HepG2 (cell line): Measurements from ENCODE around the gene SCMH1. TPM values are rescaled to one million over a fixed set of nuclear protein-coding genes. Genes with fewer than 3 reads are reported as not detected.

Experiments used
- CCDC6 ChIP-seq: sonication (generic); formaldehyde crosslinking; IDR thresholded peaks from 2 replicates; pipeline ENCODE4 v1.8.1; 2022; ENCODE audit warnings: mild to moderate bottlenecking, missing genetic modification reagents, moderate library complexity
- CENPT ChIP-seq: sonication (generic); formaldehyde crosslinking; IDR thresholded peaks from 2 replicates; pipeline ENCODE4 v1.8.0; 2022; ENCODE audit warnings: low read depth, mild to moderate bottlenecking, moderate library complexity, missing genetic modification reagents
- ELF3 ChIP-seq: IDR thresholded peaks from 2 replicates; pipeline ENCODE4 v1.6.1; 2016; ENCODE audit warnings: missing genetic modification reagents, missing compliant biosample characterization
- FOXC1 ChIP-seq: sonication (generic); formaldehyde crosslinking; IDR thresholded peaks from 2 replicates; pipeline ENCODE4 v1.8.0; 2022; ENCODE audit warnings: mild to moderate bottlenecking, missing genetic modification reagents, borderline replicate concordance
- FOXM1 ChIP-seq: sonication (generic); formaldehyde crosslinking; IDR thresholded peaks from 2 replicates; pipeline ENCODE4 v1.5.0; 2020; ENCODE audit warnings: missing genetic modification reagents
- GPN1 ChIP-seq: sonication (generic); formaldehyde crosslinking; IDR thresholded peaks from 2 replicates; pipeline ENCODE4 v1.5.1; 2020; ENCODE audit warnings: missing genetic modification reagents, borderline replicate concordance
- HNRNPH1 ChIP-seq: fragments of 200-400 bp; formaldehyde crosslinking; optimal IDR thresholded peaks from 2 replicates; pipeline ENCODE3; 2017; ENCODE audit warnings: mild to moderate bottlenecking, low read depth, low read length
- IRF1 ChIP-seq: sonication (generic); formaldehyde crosslinking; IDR thresholded peaks from 2 replicates; pipeline ENCODE4 v1.4.0; 2020; ENCODE audit warnings: low read depth, mild to moderate bottlenecking, missing genetic modification reagents
- KAT2B ChIP-seq: fragments of 150-350 bp; IDR thresholded peaks from 2 replicates; pipeline ENCODE4 v1.6.1; 2014; ENCODE audit warnings: low read depth, low read length, borderline replicate concordance
- KAT8 ChIP-seq: IDR thresholded peaks from 2 replicates; pipeline ENCODE4 v1.6.1; 2016; ENCODE audit warnings: missing genetic modification reagents, missing compliant biosample characterization
- MBD4 ChIP-seq: IDR thresholded peaks from 2 replicates; pipeline ENCODE4 v1.6.1; 2012; ENCODE audit warnings: low read length, inconsistent platforms, borderline replicate concordance
- MIXL1 ChIP-seq: IDR thresholded peaks from 2 replicates; pipeline ENCODE4 v1.6.1; 2016
- MXI1 ChIP-seq: IDR thresholded peaks from 3 replicates; pipeline ENCODE4 v1.6.1; 2012; ENCODE audit warnings: low read depth, low read length, inconsistent platforms, borderline replicate concordance
- NFIC ChIP-seq: IDR thresholded peaks from 2 replicates; pipeline ENCODE4 v1.6.1; 2012; ENCODE audit warnings: mild to moderate bottlenecking, low read length, inconsistent platforms
- NR2C2 ChIP-seq: sonication (generic); formaldehyde crosslinking; IDR thresholded peaks from 2 replicates; pipeline ENCODE4 v1.4.0; 2020; ENCODE audit warnings: missing genetic modification reagents, mild to moderate bottlenecking, moderate library complexity, borderline replicate concordance
- RBAK ChIP-seq: sonication (generic); formaldehyde crosslinking; IDR thresholded peaks from 2 replicates; pipeline ENCODE4 v1.5.1; 2020; ENCODE audit warnings: mild to moderate bottlenecking, missing genetic modification reagents
- SATB2 ChIP-seq: sonication (generic); formaldehyde crosslinking; IDR thresholded peaks from 2 replicates; pipeline ENCODE4 v1.5.0; 2020; ENCODE audit warnings: missing genetic modification reagents
- SMARCE1 ChIP-seq: fragments of 450-650 bp; IDR thresholded peaks from 2 replicates; pipeline ENCODE4 v1.6.1; 2017; ENCODE audit warnings: borderline replicate concordance
- SPEN ChIP-seq: sonication (generic); formaldehyde crosslinking; IDR thresholded peaks from 2 replicates; pipeline ENCODE4 v1.5.1; 2020; ENCODE audit warnings: low read depth, mild to moderate bottlenecking, missing genetic modification reagents
- SRSF4 ChIP-seq: fragments of 200-400 bp; formaldehyde crosslinking; IDR thresholded peaks from one replicate; pipeline ENCODE4 v1.6.1; 2018; ENCODE audit warnings: mild to moderate bottlenecking, low read depth, low read length, moderate library complexity; ENCODE audit not compliant: poor library complexity, severe bottlenecking
- TOPORS ChIP-seq: sonication (generic); formaldehyde crosslinking; IDR thresholded peaks from 2 replicates; pipeline ENCODE4 v1.8.0; 2023; ENCODE audit warnings: mild to moderate bottlenecking, missing genetic modification reagents
- ZFX ChIP-seq: sonication (generic); formaldehyde crosslinking; IDR thresholded peaks from 2 replicates; pipeline ENCODE4 v1.4.0; 2020; ENCODE audit warnings: mild to moderate bottlenecking, low read depth, missing genetic modification reagents, moderate library complexity
- ZFY ChIP-seq: sonication (generic); formaldehyde crosslinking; IDR thresholded peaks from 2 replicates; pipeline ENCODE4 v1.4.0; 2020; ENCODE audit warnings: missing genetic modification reagents
- ZNF616 ChIP-seq: sonication (generic); formaldehyde crosslinking; IDR thresholded peaks from 2 replicates; pipeline ENCODE4 v1.5.0; 2020; ENCODE audit warnings: low read depth, mild to moderate bottlenecking, missing genetic modification reagents
- ZNF816 ChIP-seq: sonication (generic); formaldehyde crosslinking; IDR thresholded peaks from 2 replicates; pipeline ENCODE4 v1.8.0; 2022; ENCODE audit warnings: missing genetic modification reagents, mild to moderate bottlenecking, borderline replicate concordance
- polyA plus RNA-seq, 8 experiments: library from polyadenylated mRNA; depleted of rRNA in 3 of 8; stranded (reverse) in 7 of 8; unstranded in 1 of 8; fragments of >200 nt; fragmentation: Illumina TruSeq in 4 of 8; extraction: Trizol in 4 of 8; gene quantifications; 2 replicates each; pipeline versions ENCODE4 v1.2.1 to v1.2.3, GENCODE V29; 2011 to 2016; ENCODE audit warnings: low read depth in 4 of 8, missing spikeins in 1 of 8, mixed read lengths in 1 of 8; ENCODE audit not compliant: insufficient read depth in 1 of 8
- total RNA-seq, 5 experiments: library from RNA; depleted of rRNA; stranded (reverse); fragments of >200 nt; fragmentation: Illumina TruSeq; extraction: Trizol; gene quantifications; 2 replicates each; pipeline ENCODE4 v1.2.3, GENCODE V29; 2016; ENCODE audit warnings: low read depth in 1 of 5
- TF ChIP-seq, protein P1 (sequence below): sonication (generic); formaldehyde crosslinking; conservative IDR thresholded peaks from 2 replicates; pipeline ENCODE4 v1.5.0; 2020; ENCODE audit warnings: missing genetic modification reagents
- TF ChIP-seq, protein P2 (sequence below): sonication (generic); formaldehyde crosslinking; IDR thresholded peaks from 2 replicates; pipeline ENCODE4 v1.9.0; 2021; ENCODE audit warnings: missing genetic modification reagents, mild to moderate bottlenecking, borderline replicate concordance
- TF ChIP-seq, protein P3 (sequence below): sonication (generic); formaldehyde crosslinking; IDR thresholded peaks from 2 replicates; pipeline ENCODE4 v1.4.0; 2020; ENCODE audit warnings: missing genetic modification reagents, borderline replicate concordance

The SCMH1 gene
- total and polyA plus RNA-seq, 2 of the 13 experiments (the other 11 are each of a cell fraction or from before 2014, with no cell fraction given), result 41.8 to 52.6 TPM

GRCh38 chr1:41241354-41241748, 755 bp downstream of the SCMH1 start (continued):
- TF ChIP-seq GPN1 (CRISPR knock-in tag) (no peak), IRF1 (CRISPR knock-in tag) (no peak), NFIC (no peak), SATB2 (CRISPR knock-in tag) (no peak), ZNF616 (CRISPR knock-in tag) (no peak), SPEN (CRISPR knock-in tag) (peak; percentile 34; the same call in 1 of the 2 replicates), FOXM1 (CRISPR knock-in tag) (no peak), MXI1 (peak; percentile 77; the same call in 1 of the 3 replicates), KAT8 (CRISPR knock-in tag) (0 out of 2 replicates have a peak, but pooled peaks have one; percentile 15), TOPORS (CRISPR knock-in tag) (no peak), NR2C2 (CRISPR knock-in tag) (no peak; the same call in 1 of the 2 replicates), ZFX (0 out of 2 replicates have a peak, but pooled peaks have one; percentile 77), RBAK (no peak), ZNF816 (CRISPR knock-in tag) (no peak), SMARCE1 (no peak), CENPT (CRISPR knock-in tag) (no peak), HNRNPH1 (no peak), MBD4 (no peak), CCDC6 (CRISPR knock-in tag) (peak; percentile 32; the same call in 1 of the 2 replicates), FOXC1 (peak; percentile 48; the same call in 1 of the 2 replicates), KAT2B (no peak), ELF3 (no peak), ZFY (CRISPR knock-in tag) (peak; percentile 91), SRSF4 (no peak), MIXL1 (CRISPR knock-in tag) (no peak)
- TF ChIP-seq, protein P1, sequence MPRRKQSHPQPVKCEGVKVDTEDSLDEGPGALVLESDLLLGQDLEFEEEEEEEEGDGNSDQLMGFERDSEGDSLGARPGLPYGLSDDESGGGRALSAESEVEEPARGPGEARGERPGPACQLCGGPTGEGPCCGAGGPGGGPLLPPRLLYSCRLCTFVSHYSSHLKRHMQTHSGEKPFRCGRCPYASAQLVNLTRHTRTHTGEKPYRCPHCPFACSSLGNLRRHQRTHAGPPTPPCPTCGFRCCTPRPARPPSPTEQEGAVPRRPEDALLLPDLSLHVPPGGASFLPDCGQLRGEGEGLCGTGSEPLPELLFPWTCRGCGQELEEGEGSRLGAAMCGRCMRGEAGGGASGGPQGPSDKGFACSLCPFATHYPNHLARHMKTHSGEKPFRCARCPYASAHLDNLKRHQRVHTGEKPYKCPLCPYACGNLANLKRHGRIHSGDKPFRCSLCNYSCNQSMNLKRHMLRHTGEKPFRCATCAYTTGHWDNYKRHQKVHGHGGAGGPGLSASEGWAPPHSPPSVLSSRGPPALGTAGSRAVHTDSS (CRISPR knock-in tag), result no peak
- TF ChIP-seq, protein P2, sequence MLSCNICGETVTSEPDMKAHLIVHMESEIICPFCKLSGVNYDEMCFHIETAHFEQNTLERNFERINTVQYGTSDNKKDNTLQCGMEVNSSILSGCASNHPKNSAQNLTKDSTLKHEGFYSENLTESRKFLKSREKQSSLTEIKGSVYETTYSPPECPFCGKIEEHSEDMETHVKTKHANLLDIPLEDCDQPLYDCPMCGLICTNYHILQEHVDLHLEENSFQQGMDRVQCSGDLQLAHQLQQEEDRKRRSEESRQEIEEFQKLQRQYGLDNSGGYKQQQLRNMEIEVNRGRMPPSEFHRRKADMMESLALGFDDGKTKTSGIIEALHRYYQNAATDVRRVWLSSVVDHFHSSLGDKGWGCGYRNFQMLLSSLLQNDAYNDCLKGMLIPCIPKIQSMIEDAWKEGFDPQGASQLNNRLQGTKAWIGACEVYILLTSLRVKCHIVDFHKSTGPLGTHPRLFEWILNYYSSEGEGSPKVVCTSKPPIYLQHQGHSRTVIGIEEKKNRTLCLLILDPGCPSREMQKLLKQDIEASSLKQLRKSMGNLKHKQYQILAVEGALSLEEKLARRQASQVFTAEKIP (CRISPR knock-in tag), result no peak
- TF ChIP-seq, protein P3, sequence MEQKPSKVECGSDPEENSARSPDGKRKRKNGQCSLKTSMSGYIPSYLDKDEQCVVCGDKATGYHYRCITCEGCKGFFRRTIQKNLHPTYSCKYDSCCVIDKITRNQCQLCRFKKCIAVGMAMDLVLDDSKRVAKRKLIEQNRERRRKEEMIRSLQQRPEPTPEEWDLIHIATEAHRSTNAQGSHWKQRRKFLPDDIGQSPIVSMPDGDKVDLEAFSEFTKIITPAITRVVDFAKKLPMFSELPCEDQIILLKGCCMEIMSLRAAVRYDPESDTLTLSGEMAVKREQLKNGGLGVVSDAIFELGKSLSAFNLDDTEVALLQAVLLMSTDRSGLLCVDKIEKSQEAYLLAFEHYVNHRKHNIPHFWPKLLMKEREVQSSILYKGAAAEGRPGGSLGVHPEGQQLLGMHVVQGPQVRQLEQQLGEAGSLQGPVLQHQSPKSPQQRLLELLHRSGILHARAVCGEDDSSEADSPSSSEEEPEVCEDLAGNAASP, result no peak
